DMS153 (cell line): Measurements from ENCODE around the gene SLC25A1.

Experiments used
- DNase-seq: peaks from one replicate; lab custom pipeline; 2025; lab: John Stamatoyannopoulos, UW

The SLC25A1 gene

GRCh38 chr22:19180740-19181410 lies 2.3 kb upstream of the SLC25A1 start:
- DNase-seq: no peak

GRCh38 chr22:19180234-19180633 lies 1.7 kb upstream of the SLC25A1 start:
- no peak for DNase-seq

GRCh38 chr22:19179497-19180048 lies 1.0 kb upstream of the SLC25A1 start:
- peak; percentile 61 for DNase-seq

GRCh38 chr22:19178065-19178656 lies 375 bp downstream of the SLC25A1 start:
- no peak for DNase-seq

- no peak for DNase-seq
Measured at GRCh38 chr22:19177164-19178064, 1.1 kb downstream of the SLC25A1 start.

DNA sequence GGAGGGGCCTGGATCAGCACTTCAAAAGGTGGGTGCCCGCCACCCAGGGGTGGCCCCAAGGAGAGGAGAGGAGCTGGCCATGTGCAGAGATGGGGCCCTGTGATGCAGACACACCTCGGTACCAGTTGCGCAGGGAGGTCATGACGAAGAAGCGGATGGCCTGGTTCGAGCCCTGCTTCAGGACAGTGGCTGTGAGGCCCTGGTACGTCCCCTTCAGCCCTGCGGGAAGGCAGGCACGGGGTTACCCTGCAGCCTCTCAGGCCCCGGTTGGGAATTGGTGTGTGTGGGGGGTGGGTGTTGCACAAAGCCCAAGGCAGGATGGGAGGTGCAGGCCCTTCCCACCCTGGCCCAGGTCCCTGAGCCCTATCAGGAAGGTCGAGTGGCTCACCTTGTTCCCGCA lies 1.8 kb downstream of the SLC25A1 start:
- DNase-seq: no peak

GRCh38 chr22:19176175-19176643 lies 2.3 kb downstream of the SLC25A1 start:
- no peak for DNase-seq

- DNase-seq: no peak
Measured at GRCh38 chr22:19175602-19176174, 2.8 kb downstream of the SLC25A1 start.

- no peak for DNase-seq
Measured at GRCh38 chr22:19175026-19175601, 3.4 kb downstream of the SLC25A1 start.

DNA sequence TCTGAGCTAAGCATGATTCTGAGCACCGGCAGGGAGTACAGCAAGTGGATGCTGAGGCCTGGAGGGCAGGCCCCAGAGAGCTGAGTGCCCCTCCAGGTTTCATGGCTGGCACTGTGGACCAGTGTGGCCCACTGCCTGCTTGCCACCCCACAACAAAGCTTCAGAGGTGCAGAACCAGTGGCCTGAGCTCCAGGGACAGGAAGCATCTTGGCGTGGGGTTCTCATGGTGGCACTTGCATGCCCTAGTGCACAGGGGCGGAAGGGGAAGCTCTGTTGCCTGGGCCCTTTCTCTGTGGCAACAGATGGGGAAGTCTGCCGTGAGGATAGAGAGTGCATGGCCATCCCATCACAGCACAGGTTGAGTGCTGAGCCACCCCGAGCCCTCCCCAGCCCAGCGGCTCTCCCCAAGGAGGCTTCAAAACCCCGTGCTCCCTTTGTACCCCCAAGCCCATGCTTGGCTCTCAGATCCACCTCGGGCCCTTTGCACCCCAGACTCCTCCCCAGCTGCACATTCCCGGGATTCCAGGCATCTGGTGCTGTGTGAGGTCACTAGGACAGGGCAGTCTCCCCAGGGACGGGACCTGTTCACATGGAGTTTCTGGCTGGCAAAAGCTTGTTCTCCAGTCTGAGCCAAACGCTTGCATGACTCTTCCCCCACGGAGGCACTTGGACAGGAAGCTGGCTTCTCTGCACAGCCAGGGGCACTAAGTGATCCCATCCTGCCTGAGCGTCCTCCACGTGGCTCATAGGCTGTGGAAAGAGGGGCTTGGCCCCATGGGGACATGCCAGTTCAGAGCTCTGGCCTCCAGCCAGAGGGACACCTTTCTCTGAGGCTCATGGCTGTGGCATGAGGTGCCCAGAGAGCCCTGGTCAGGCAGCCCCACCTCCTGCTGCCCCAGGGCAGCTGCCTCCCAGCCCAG lies 4.2 kb downstream of the SLC25A1 start:
- DNase-seq: no peak

DNA sequence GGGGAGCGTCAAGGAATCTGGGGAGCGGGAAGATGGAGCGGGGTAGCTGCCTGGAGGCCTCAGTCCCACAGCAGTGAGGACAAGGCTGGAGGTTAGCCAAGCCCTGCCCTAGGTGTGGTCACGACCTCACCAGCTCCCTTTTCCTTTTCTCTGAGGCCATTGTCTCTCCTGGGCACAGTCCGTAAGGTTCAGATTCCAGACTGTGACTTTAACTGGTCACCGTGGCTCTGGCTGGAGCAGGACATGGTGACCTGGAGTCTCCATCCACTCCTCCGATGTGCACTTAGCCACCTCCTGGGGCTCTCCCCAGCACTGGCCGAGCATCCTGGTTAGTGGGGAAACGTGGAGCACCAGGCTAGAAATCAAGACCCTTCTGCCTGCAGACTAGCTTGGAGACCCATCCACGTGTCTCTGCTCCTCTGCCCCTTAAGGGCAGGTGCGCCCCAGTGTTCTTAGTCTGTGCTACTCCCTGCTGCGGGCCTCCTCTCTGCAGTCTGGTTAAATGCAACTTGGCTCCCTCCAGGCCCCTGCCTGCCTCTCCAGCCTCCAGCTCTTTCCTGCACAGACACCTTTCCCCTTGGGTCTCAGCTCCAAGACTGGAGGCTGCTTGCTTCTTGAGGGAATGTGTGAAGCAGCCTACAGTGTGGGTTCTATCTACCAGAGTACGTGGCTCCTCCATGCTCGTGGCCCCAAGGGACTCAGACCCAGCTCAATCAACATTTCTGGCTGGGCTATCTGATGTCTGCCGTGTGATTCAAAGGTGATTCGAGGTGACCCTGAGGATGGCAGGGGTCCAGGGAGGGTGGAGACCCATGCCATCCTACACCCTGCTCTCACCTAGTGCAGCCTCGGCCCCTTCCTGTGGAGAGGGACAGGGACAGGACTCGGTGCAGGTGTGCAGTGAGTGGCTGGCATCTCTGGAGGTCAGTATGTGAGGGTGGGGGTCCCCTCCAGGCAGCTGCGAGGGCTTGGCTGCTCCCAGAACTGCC lies 5.2 kb downstream of the SLC25A1 start:
- DNase-seq: no peak

GRCh38 chr22:19172213-19173046 lies 6.1 kb downstream of the SLC25A1 start:
- no peak for DNase-seq

DNA sequence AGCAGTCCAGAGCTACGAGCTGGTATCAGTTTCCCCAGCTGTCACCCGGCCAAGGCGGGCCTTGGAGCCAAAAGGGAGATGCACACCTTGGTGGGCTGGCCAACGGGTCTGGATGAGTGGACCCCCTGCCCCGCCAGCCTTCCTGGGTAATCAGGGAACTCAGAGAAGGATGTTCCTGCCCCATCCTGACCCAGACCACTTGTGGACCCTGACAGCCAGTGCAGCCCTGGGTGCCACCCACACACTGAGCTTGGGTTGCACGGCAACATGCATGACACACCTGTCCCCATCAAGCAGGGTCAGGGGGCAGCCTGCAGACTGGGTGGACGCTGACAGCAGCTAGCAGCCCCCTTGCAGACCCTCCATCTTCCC lies 8.6 kb downstream of the SLC25A1 start:
- no peak for DNase-seq

GRCh38 chr22:19169002-19169946 lies 9.3 kb downstream of the SLC25A1 start:
- DNase-seq: no peak

DNA sequence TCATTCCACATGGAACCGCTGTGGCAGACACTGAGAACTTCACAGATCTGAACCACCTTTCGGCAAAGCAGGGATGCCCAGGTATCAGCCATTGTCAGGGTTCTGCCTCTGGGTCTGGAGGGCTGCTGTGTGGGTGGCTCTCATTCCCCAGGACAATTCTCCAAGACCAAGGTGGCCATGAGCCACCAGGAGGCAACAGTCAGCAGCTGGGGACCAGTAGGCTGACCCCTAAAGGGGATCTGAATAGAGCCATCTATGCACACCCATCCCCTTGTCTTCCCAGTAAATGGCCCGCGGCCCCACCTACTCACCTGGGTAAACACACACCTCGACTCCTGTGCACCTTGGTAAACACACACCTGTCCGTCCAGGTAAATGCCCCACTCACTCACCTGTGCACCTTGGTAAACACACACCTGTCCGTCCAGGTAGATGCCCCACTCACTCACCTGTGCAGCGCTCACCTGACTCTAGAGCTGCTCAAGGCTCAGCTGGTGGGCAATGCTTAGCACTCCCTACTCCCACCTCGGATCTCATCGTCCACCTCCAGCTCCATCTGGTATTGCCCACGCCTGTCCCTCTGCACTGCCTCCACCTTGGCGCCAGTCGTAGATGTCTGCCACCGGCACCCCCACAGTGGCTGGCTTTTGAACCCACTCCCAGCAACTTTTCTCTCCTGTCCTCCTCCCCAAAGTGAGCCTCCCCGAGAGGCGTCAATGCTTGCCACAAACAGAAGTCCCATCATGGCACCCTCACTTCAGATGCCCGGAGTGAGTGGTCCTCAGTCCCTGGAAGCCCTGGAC lies 10.2 kb downstream of the SLC25A1 start:
- DNase-seq: no peak

GRCh38 chr22:19167106-19167869 lies 11.2 kb downstream of the SLC25A1 start:
- no peak for DNase-seq
